ENCODE data around the gene WASF1. TPM values are rescaled to one million over a fixed set of nuclear protein-coding genes. Genes with fewer than 3 reads are reported as not detected.
"Not testable (repeated sequence)": the region's sequence is repeated elsewhere in the genome, so short reads cannot be mapped to it uniquely, and the experiment has no call there.

The WASF1 gene
- total RNA-seq, 1 experiment from 2014 or later, result 12.8 TPM

GRCh38 chr6:110178626-110179405 lies 654 bp downstream of the WASF1 start:
- DNase-seq (ENCODE audit: low spot score), result peak; percentile 90
- in situ Hi-C loops (cut with HindIII; ENCODE audit: low sequenced_read_pairs), result no loop called here

GRCh38 chr6:110173506-110174132 lies 5.9 kb downstream of the WASF1 start:
- no peak for DNase-seq (ENCODE audit: low spot score)
- in situ Hi-C loops (cut with HindIII; ENCODE audit: low sequenced_read_pairs), result no loop called here

GRCh38 chr6:110170081-110170480 lies 9.4 kb downstream of the WASF1 start:
- DNase-seq (ENCODE audit: low spot score), result no peak
- in situ Hi-C loops (cut with HindIII; ENCODE audit: low sequenced_read_pairs), result no loop called here

DNA sequence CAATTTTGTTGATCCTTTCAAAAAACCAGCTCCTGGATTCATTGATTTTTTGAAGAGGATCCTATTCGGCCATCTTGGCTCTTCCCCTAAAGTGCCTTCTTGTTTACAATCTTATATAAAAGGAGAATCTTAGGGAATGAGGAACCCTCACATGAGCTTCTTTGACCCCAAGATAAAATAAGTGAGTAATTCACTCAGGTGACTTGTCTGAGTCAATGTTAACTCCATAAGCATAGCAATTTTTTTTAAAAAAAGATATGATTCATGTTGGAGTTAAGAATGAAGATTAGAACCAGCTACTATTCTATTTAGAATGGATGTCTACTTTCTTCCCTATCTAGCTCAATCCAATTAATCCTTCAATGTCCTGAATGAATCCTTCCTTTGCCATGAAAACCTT lies 21.0 kb downstream of the WASF1 start:
- in situ Hi-C loops (cut with HindIII; ENCODE audit: low sequenced_read_pairs), result no loop called here
- no peak for DNase-seq (ENCODE audit: low spot score)

- no peak for DNase-seq (ENCODE audit: low spot score)
- in situ Hi-C loops (cut with HindIII; ENCODE audit: low sequenced_read_pairs), result no loop called here
Measured at GRCh38 chr6:110147870-110148269, 31.6 kb downstream of the WASF1 start.

- DNase-seq (ENCODE audit: low spot score), result no peak
- in situ Hi-C loops (cut with HindIII; ENCODE audit: low sequenced_read_pairs), result no loop called here
Measured at GRCh38 chr6:110140650-110141049, 38.8 kb downstream of the WASF1 start.

DNA sequence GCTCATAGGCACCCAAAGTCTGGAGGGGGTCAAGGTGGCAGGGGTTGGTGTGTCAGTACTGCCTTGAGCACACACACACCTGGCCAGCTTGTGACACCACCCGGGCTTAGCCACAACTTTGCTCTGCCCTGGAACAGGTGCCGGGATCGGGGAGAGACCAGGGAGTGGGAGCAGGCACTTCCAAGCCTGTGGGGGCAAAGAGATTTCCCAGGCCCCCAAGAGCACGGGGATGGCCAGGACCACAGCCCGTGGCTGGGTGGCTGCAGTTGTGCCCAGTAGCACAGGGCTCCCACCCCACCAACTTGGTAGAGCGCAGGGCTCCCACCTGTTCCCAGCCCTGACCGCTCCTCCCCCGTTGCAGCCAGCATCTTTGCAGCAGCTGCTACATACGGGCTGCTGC lies 40.4 kb downstream of the WASF1 start:
- no peak for DNase-seq (ENCODE audit: low spot score)
- in situ Hi-C loops (cut with HindIII; ENCODE audit: low sequenced_read_pairs), result no loop called here

DNA sequence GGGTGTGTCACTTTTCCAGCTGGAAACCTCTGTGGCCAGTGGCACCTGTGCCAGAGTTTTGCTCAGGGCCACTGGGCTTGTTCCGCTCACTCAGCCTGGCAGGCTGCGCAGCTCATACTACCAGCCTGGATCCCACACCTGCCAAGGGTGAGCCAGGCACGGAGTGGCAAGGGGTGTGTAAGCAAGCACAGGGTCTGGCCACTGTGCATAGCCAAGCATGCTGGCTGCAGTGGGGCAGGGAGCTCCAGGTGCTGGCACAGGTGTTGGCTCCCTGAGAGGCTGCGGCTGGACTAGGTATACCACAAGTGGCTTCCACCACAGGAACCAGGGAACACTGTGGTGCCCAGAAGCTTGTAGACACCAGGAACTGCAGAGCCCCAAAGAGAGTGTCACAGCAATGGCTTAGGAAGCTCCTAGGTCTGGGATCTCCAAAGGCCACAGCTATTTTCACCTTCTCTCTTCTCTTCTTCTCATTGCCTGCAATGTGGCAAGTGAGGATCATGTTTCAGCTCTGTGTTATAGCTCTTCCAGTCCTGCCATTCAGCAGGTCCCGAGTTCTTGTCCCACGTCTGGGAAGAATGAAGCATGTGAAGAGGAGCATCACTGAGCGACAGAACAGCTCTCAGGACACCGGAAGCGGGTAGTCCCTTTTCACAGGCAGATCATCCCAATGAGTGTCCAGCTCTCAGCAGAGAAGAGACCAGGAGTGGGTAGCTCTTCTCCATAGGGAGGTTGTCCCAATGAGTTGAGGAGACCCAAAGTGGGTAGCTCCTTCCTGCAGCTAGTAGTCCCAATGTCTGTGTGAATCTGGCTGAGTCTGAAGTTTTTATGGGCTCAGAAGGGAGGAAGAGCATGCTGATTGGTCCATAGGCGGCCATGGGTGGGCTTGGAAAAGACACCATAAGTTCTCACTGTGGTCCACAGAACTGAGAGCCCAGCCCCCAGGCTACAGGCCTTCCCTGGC lies 41.3 kb downstream of the WASF1 start:
- in situ Hi-C loops (cut with HindIII; ENCODE audit: low sequenced_read_pairs), result no loop called here
- DNase-seq (ENCODE audit: low spot score), result no peak

DNA sequence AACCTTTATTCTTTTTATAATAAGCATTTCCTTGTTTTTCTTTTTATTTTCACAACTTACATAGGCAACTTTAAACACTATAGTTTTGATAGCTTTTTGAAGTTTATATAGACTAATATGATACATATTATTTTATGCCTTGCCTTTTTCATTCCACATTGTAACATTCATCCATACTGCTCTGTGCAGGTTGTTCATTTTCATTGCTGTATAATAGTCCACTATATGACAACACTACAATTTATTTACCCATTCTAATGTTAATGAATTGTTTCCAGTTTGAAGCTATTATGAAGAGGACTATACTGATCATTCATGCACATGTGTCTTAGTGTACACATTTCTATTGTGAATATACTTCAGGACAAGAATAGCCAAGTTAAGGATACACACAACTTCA lies 49.1 kb downstream of the WASF1 start:
- in situ Hi-C loops (cut with HindIII; ENCODE audit: low sequenced_read_pairs), result no loop called here
- DNase-seq (ENCODE audit: low spot score), result no peak

- in situ Hi-C loops (cut with HindIII; ENCODE audit: low sequenced_read_pairs), result no loop called here
- no peak for DNase-seq (ENCODE audit: low spot score)
Measured at GRCh38 chr6:110128418-110128817, 51.1 kb downstream of the WASF1 start.

GRCh38 chr6:110125361-110125760 lies 54.1 kb downstream of the WASF1 start:
- no peak for DNase-seq (ENCODE audit: low spot score)
- in situ Hi-C loops (cut with HindIII; ENCODE audit: low sequenced_read_pairs), result no loop called here

- in situ Hi-C loops (cut with HindIII; ENCODE audit: low sequenced_read_pairs), result not testable (repeated sequence)
Measured at GRCh38 chr6:110121655-110122054, 57.8 kb downstream of the WASF1 start.

GRCh38 chr6:110116258-110116657 lies 63.2 kb downstream of the WASF1 start:
- DNase-seq (ENCODE audit: low spot score), result no peak
- in situ Hi-C loops (cut with HindIII; ENCODE audit: low sequenced_read_pairs), result no loop called here

More at GRCh38 chr6:110121655-110122054, 57.8 kb downstream of the WASF1 start:
- not testable (repeated sequence) for DNase-seq (ENCODE audit: low spot score)

DNA sequence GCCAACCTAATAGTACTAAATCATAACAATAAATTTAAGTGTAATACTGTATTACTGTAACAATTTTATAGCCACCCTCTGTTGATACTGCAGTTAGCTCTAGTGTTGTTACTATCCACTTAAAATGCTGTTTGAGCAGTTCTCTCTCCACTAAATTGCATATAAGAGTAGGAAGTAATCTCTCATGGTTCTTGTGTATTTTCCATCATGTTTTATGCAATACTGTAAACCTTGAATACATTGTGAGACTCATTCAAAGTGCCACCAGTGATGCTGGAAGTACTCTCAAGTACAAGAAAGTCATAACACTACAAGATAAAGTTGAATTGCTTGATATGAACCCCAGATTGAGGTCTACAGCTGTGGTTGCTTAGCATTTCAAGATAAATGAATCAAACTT lies 65.5 kb downstream of the WASF1 start:
- DNase-seq (ENCODE audit: low spot score), result no peak
- in situ Hi-C loops (cut with HindIII; ENCODE audit: low sequenced_read_pairs), result no loop called here

DNA sequence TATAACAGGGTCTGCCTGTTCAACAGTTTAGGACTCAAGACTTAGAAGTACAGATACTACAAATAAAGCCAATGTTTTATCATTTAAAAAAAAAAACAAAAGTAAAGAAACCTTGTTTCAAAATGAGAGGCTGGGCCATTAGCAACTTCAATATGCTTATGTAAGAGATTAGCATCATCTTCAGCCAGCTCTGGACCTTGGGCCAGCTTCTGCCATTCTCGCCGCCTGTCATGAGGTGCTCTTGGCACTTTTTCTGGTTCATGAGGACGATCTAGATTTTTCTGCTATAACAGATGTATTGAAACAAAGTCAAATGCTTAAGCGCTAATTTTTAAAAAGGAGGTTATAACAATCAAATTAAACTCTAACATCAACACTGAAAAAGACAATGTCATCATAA lies 74.2 kb downstream of the WASF1 start:
- DNase-seq (ENCODE audit: low spot score), result peak; percentile 81
- in situ Hi-C loops (cut with HindIII; ENCODE audit: low sequenced_read_pairs), result no loop called here

- DNase-seq (ENCODE audit: low spot score), result no peak
- in situ Hi-C loops (cut with HindIII; ENCODE audit: low sequenced_read_pairs), result no loop called here
Measured at GRCh38 chr6:110103260-110103659, 76.2 kb downstream of the WASF1 start.

DNA sequence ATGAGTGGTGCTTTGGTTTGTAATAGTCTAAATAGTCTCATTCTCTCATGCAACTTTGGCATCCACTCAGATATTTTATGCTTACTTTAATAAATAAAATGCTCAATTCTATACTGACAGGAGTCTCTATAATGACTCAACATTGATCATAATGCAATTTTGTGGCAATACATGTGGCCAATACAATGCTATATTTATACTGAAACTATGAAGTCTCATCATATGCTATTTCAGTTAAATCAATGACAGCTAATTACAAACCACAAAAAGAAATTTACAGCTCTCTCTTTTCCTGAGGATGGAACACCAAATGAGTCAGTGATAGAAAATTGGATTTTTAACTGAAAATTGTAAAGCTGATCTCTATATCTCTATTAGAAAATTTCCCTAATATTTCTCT lies 77.1 kb downstream of the WASF1 start:
- in situ Hi-C loops (cut with HindIII; ENCODE audit: low sequenced_read_pairs), result no loop called here

GRCh38 chr6:110101885-110102284 lies 77.6 kb downstream of the WASF1 start:
- DNase-seq (ENCODE audit: low spot score), result no peak
- in situ Hi-C loops (cut with HindIII; ENCODE audit: low sequenced_read_pairs), result no loop called here

More for the DNA sequence above, 77.1 kb downstream of the WASF1 start:
- DNase-seq (ENCODE audit: low spot score), result no peak

- in situ Hi-C loops (cut with HindIII; ENCODE audit: low sequenced_read_pairs), result no loop called here
- DNase-seq (ENCODE audit: low spot score), result no peak
Measured at GRCh38 chr6:110098511-110099116, 80.9 kb downstream of the WASF1 start.
